Heart right ventricle (tissue), 16 donors: ENCODE data around the gene CFHR5. TPM values are rescaled to one million over a fixed set of nuclear protein-coding genes. Genes with fewer than 3 reads are reported as not detected.

Source experiments
- ATAC-seq, 8 donors: fragments of 200-7000 bp; cut with Tn5 transposase; one replicate each; pipeline ENCODE4 v1.9.1; 2020; ENCODE audit warnings: mild to moderate bottlenecking in 8 of 8, moderate library complexity in 8 of 8, moderate number of reproducible peaks in 1 of 8
- DNase-seq, 2 donors: peaks; one replicate each; pipeline ENCODE4 v3.0.0-alpha.2; 2020
- H3K27ac ChIP-seq, 10 donors: fragments of 200-600 bp; sonication (generic) in 2 of 10; one replicate each; pipeline versions ENCODE4 v1.5.0 to v1.8.0; 2020 to 2022; ENCODE audit warnings: mild to moderate bottlenecking in 3 of 10
- H3K27me3 ChIP-seq, 7 donors: fragments of 200-600 bp; one replicate each; pipeline ENCODE4 v1.8.0; 2021 to 2022; ENCODE audit warnings: mild to moderate bottlenecking in 2 of 7
- H3K36me3 ChIP-seq, 9 donors: fragments of 200-600 bp; sonication (generic) in 1 of 9; one replicate each; pipeline versions ENCODE4 v1.5.0 to v1.8.0; 2020 to 2022; ENCODE audit warnings: mild to moderate bottlenecking in 2 of 9
- H3K4me1 ChIP-seq, 9 donors: fragments of 200-600 bp; sonication (generic) in 1 of 9; one replicate each; pipeline versions ENCODE4 v1.5.0 to v1.8.0; 2020 to 2022; ENCODE audit warnings: mild to moderate bottlenecking in 4 of 9
- H3K4me3 ChIP-seq, 10 donors: fragments of 200-600 bp; sonication (generic) in 2 of 10; one replicate each; pipeline versions ENCODE4 v1.5.0 to v1.8.0; 2020 to 2022; ENCODE audit warnings: mild to moderate bottlenecking in 7 of 10, moderate library complexity in 2 of 10
- H3K9me3 ChIP-seq, 11 donors: fragments of 200-600 bp in 10 of 11; sonication (generic) in 2 of 11; one replicate each; pipeline versions ENCODE4 v1.5.0 to v1.8.0; 2013 to 2022; ENCODE audit warnings: mild to moderate bottlenecking in 2 of 11, control low read depth in 1 of 11, moderate library complexity in 1 of 11
- WGBS, 2 donors: extraction: QIAGEN DNeasy Blood & Tissue Kit; methylation state at CpG; one replicate each; pipeline ENCODE4 v1.1.7; 2013; ENCODE audit warnings: inconsistent platforms in 1 of 2; 5-methylcytosine and 5-hydroxymethylcytosine counted together
- intact Hi-C, 10 donors: fragments of 100-400 bp; cut with DNase I; formaldehyde crosslinking; loops; one replicate each; pipeline versions ENCODE4 v1.11.1 to v1.14.2; 2022
- polyA plus RNA-seq, 2 donors: library from polyadenylated mRNA; stranded (reverse); fragments of 200-250 nt; gene quantifications; one replicate each; pipeline ENCODE4 v1.2.3, GENCODE V29; 2013
- total RNA-seq, 10 donors: library from RNA; stranded (reverse); fragmentation: NEBNext Ultra II Directional in 3 of 10; extraction: Animal tissue kit (Norgen Biotek cat#: 25700) in 3 of 10; gene quantifications; one replicate each; pipeline versions ENCODE4 v1.2.1 to v1.2.4, GENCODE V29; 2021 to 2023
- TF ChIP-seq, protein P1 (sequence below), 9 donors: fragments of 200-600 bp; sonication (generic) in 2 of 9; IDR thresholded peaks; one replicate each; pipeline versions ENCODE4 v1.5.0 to v1.8.0; 2021 to 2022; ENCODE audit warnings: antibody characterized with exemption in 9 of 9, mild to moderate bottlenecking in 5 of 9, moderate library complexity in 1 of 9
- donor health status: Arrhythmogenic right ventricular cardiomyopathy.
- donor health status: ischemic (EF 13 %, LVEDD 7.1; RV severe dilation, severe dysfunction).
- donor health status: healthy with polysubstance abuse.
- donor health status: DM: no; HTN: yes; CAD: no.
- donor health status: DM: no; HTN: no; CAD: no.
- donor health status: ischemic (EF 25% LVEDD 6.9; RV normal size, moderate dysfunction).
- donor health status: ischemic (EF 25% LVEDD 5.7; RV mildly dilated, moderate dysfunction).
- donor health status: healthy.
- donor health status: DM: yes; HTN: yes; CAD: no.
- donor health status: Ischemic cardiomyopathy.
- donor health status: ischemic (EF 35%, LVEDD 5.7; RV mildly dilated, moderate dysfunction).
- donor health status: nonischemic (EF 11% LVEDD 7.7; RV severe dilation, severe dysfunction).
- donor health status: DM: yes; HTN: yes; CAD: no.
- donor health status: PGD.
- donor health status: ischemic (EF 29% LVEDD 5.4; RV normal size, mild dysfunction).
- donor health status: nonischemic (EF 23%, LVEDD 6.1; RV moderate dilation, normal function).

CFHR5 gene
- total and polyA plus RNA-seq, 12 donors = not detected

DNA sequence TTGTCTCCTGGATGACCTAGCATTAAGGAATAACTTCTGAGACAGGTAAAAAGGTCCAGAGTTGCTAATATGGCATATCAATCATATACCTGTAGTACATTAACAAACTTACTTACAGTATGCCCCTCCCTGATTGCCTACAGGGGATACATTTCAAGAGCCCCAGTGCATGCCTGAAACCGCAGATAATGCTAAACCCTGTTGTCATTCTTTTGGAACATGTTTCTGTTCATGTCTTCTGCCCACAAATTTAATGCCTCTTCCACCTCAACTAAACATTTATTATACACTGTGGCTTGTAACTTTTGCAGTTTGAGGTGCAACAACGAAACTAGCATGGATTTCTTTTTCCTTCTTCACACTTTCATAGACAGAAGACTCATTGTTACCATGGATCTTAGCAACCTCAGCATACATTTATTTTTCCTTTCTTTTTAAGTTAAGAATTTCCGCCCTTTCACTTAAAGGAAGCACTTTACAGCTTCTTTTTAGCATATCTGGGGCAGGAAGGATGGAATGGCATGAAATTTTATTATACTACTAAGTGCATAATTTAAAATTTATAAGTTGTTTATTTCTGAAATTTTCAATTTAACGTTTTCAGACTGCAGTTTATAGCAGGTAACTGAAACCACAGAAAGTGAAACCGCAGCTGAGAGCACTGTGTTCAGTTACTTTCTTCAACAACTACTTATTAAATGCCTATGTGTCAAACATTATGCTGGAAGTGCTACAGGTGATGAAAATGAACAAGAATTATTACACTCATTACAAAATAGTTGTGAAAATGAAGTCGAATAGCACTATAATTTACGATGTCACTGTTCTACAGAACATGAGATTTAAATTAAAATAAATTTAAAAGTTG is 64.4 kb downstream of the CFHR5 start:
- intact Hi-C loops = no loop called here
- no peaks in the 10 kb centered on the region for H3K4me1 ChIP-seq
- DNase-seq = no peak
- no peak for ATAC-seq
- WGBS, 2 donors = 83 to 87% methylated on average over 7 of the region's 7 CpGs
- no peak overlapping the region for H3K4me3 ChIP-seq
- H3K27me3 ChIP-seq = no peaks in the 10 kb centered on the region
- no peaks in the 10 kb centered on the region for H3K36me3 ChIP-seq
- peaks cover 0 to 2% (median 0%) of the 10 kb centered on the region in 11 donors for H3K9me3 ChIP-seq
- TF ChIP-seq, protein P1, sequence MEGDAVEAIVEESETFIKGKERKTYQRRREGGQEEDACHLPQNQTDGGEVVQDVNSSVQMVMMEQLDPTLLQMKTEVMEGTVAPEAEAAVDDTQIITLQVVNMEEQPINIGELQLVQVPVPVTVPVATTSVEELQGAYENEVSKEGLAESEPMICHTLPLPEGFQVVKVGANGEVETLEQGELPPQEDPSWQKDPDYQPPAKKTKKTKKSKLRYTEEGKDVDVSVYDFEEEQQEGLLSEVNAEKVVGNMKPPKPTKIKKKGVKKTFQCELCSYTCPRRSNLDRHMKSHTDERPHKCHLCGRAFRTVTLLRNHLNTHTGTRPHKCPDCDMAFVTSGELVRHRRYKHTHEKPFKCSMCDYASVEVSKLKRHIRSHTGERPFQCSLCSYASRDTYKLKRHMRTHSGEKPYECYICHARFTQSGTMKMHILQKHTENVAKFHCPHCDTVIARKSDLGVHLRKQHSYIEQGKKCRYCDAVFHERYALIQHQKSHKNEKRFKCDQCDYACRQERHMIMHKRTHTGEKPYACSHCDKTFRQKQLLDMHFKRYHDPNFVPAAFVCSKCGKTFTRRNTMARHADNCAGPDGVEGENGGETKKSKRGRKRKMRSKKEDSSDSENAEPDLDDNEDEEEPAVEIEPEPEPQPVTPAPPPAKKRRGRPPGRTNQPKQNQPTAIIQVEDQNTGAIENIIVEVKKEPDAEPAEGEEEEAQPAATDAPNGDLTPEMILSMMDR (IDR thresholded peaks at IDR 0.05) = no peak
- no peak overlapping the region for H3K27ac ChIP-seq

DNA sequence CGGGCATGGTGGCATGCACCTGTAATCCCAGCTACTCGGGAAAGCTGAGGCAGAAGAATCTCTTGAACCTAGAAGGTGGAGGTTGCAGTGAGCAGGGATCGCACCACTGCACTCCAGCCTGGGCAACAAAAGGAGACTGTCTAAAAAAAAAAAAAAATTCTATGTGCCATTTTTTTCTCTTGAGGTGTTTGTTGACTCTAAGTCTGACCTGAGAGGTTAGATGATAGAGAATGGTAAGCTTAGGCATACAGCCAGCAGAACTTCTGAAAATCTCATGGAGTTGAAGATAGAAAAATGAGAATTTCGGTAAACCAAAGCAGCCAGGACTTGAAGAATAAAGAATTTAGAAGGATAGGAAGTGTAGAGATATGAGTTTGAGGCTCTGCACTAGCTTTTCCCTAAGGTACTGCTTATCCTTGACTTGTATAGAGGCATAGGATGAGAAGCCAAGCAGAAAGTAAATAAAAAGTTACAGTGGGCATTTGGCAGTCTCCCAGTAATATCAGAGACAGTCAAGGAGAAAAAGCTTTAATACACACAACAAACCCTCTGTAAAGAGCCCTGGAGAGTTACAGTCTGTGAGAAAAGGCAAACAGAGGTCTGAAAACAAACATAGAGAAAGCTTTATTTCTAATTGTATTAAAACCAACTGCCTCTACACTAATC is 65.5 kb downstream of the CFHR5 start:
- Histone ChIP-seq H3K9me3 (peaks cover 0 to 12% (median 0%) of the 10 kb centered on the region in 11 donors), H3K4me3 (no peak overlapping the region), H3K36me3 (no peaks in the 10 kb centered on the region), H3K27ac (no peak overlapping the region), H3K27me3 (no peaks in the 10 kb centered on the region), H3K4me1 (no peaks in the 10 kb centered on the region)
- no peak for DNase-seq
- intact Hi-C loops = no loop called here
- 75 to 81% methylated on average over 4 of the region's 4 CpGs for WGBS, 2 donors
- no peak for ATAC-seq
- TF ChIP-seq, protein P1 (IDR thresholded peaks at IDR 0.05) = no peak

DNA sequence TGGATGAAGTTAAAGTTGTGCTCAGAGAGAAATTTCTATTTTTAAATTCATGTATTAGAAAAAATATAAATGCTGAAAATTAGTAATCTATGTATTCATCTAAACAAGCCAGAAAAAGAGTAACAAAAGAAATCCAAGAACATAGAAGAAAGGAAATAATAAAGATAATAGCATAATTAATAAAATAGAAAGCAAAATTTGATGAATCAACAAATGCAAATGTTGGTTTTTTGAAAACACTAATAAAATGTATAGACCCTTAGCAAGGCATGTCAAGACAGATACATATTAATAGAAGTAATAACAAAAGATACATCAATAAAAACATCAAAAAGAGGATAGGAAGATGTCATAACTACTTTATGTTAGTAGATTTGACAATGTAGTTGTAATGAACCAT is 71.7 kb downstream of the CFHR5 start:
- ATAC-seq (no peak), DNase-seq (no peak)
- Histone ChIP-seq H3K4me1 (no peaks in the 10 kb centered on the region), H3K27ac (no peak overlapping the region), H3K4me3 (no peak overlapping the region), H3K9me3 (peaks cover 0 to 12% (median 0%) of the 10 kb centered on the region in 11 donors), H3K27me3 (no peaks in the 10 kb centered on the region), H3K36me3 (no peaks in the 10 kb centered on the region)
- intact Hi-C loops = no loop called here
- TF ChIP-seq, protein P1 (IDR thresholded peaks at IDR 0.05) = no peak

Other genes starting within 250 kb of the CFHR5 start
- gene CFHR3, start 202.7 kb upstream of the CFHR5 start, total RNA-seq = under 1 TPM in 2 of 10 donors, not detected in 8; 0.19 to 0.20 TPM
- gene CFHR3, start 202.7 kb upstream of the CFHR5 start, polyA plus RNA-seq = under 1 TPM in 1 of 2 donors, not detected in 1; 0.73 TPM
- not detected for gene CFHR1, start 157.8 kb upstream of the CFHR5 start, total RNA-seq
- not detected for gene CFHR1, start 157.8 kb upstream of the CFHR5 start, polyA plus RNA-seq
- gene CFHR4, start 89.5 kb upstream of the CFHR5 start, total RNA-seq = not detected
- gene CFHR4, start 89.5 kb upstream of the CFHR5 start, polyA plus RNA-seq = not detected
- gene CFHR2, start 33.8 kb upstream of the CFHR5 start, total RNA-seq = not detected
- not detected for gene CFHR2, start 33.8 kb upstream of the CFHR5 start, polyA plus RNA-seq
- gene F13B, start 89.7 kb downstream of the CFHR5 start, total RNA-seq = not detected
- gene F13B, start 89.7 kb downstream of the CFHR5 start, polyA plus RNA-seq = not detected
- gene ASPM, start 169.1 kb downstream of the CFHR5 start, total RNA-seq = 1 to 10 TPM in 2 of 10 donors, under 1 TPM in 8; 0.12 to 4.0 (median 0.41) TPM
- under 1 TPM; 0.04 to 0.22 TPM for gene ASPM, start 169.1 kb downstream of the CFHR5 start, polyA plus RNA-seq
- 10 to 100 TPM in 5 of 10 donors, 1 to 10 TPM in 5; 6.9 to 11.5 (median 10.2) TPM for gene ZBTB41, start 223.7 kb downstream of the CFHR5 start, total RNA-seq
- gene ZBTB41, start 223.7 kb downstream of the CFHR5 start, polyA plus RNA-seq = 1 to 10 TPM; 1.8 to 2.6 TPM